Suprapubic skin (tissue), 3 donors: ENCODE results near the gene CYP2A6.

Experiments
- EP300 ChIP-seq: sonication (generic); formaldehyde crosslinking; IDR thresholded peaks from one replicate; pipeline ENCODE4 v1.6.1; 2017; ENCODE audit warnings: antibody characterized with exemption
- TF ChIP-seq, protein P1 (sequence below), 2 donors: fragments of 200-600 bp in 1 of 2; fragments of 450-650 bp in 1 of 2; sonication (generic) in 1 of 2; IDR thresholded peaks; one replicate each; pipeline ENCODE4 v1.5.1; 2016 to 2019; ENCODE audit warnings: antibody characterized with exemption in 2 of 2, mild to moderate bottlenecking in 1 of 2, moderate library complexity in 1 of 2

DNA sequence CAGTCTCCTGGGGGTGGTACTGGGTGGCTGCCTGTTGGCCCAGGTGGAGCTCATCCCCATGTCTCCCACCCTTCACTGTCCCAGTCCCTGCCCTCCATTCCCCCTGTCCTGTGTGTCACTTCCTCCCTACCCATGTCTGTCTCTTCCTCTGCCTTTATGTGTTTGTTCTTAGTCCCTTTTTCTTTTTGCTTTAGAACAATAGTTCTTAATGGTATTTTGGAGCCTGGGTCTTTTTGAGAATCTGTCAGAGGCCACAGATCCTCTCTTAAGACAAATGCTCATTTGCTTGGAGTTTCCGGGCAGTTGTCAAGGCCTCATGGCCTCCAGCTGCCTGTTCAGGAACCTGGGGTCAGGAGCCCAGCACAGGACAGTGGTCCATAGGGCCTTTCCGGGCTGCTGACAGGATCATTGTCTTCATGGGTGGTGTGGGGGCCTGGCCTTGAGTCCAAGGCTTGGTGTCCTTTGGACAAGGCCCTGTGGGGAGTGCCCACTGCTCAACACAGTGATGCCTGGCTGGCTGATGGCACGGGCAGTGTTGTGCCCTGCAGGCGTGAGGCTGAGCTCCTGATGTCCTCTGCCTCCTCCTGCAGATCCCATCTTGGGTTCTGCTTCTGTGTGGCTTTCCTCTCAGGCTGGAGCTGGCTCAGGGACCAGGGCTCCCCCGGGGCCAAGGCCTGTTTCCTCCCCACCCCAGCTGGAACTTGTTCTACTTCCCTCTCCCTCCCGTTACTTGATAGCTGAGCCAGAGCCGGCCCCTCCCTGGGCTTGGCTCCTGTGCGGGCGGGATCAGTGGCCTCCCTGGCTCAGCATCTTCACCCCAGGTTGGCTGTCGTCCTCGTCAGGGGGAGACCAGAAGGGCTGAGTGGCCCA, 47.7 kb downstream of the CYP2A6 start:
- TF ChIP-seq, protein P1, sequence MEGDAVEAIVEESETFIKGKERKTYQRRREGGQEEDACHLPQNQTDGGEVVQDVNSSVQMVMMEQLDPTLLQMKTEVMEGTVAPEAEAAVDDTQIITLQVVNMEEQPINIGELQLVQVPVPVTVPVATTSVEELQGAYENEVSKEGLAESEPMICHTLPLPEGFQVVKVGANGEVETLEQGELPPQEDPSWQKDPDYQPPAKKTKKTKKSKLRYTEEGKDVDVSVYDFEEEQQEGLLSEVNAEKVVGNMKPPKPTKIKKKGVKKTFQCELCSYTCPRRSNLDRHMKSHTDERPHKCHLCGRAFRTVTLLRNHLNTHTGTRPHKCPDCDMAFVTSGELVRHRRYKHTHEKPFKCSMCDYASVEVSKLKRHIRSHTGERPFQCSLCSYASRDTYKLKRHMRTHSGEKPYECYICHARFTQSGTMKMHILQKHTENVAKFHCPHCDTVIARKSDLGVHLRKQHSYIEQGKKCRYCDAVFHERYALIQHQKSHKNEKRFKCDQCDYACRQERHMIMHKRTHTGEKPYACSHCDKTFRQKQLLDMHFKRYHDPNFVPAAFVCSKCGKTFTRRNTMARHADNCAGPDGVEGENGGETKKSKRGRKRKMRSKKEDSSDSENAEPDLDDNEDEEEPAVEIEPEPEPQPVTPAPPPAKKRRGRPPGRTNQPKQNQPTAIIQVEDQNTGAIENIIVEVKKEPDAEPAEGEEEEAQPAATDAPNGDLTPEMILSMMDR (IDR thresholded peaks at IDR 0.05), result no peak
- no peak for TF ChIP-seq EP300
